Panc1 (cell line): ENCODE data around the gene SMAD6. TPM values are rescaled to one million over a fixed set of nuclear protein-coding genes. Genes with fewer than 3 reads are reported as not detected.

Source experiments
- ATAC-seq: fragments of 200-7000 bp; cut with Tn5 transposase; 2 replicates; pipeline ENCODE4 v1.9.1; 2020; ENCODE audit warnings: mild to moderate bottlenecking, moderate library complexity
- BruUV-seq: library from RNA; stranded (reverse); fragments of 400-500 nt; replicated peaks from 2 replicates; lab custom pipeline; 2021; lab: Mats Ljungman, UMichigan
- CTCF ChIA-PET: fragments of 300-600 bp; sonication (Branson Sonifier 250); formaldehyde crosslinking; loops from one replicate; lab custom pipeline; 2022; ENCODE audit warnings: antibody characterized with exemption; lab: Charles Lee
- POLR2A ChIA-PET: fragments of 300-600 bp; sonication (Branson Sonifier 250); formaldehyde crosslinking; loops from one replicate; lab custom pipeline; 2022; ENCODE audit warnings: antibody characterized with exemption; lab: Charles Lee
- DNase-seq: peaks from one replicate; pipeline ENCODE4 v3.0.0-alpha.2; 2010; ENCODE audit warnings: low read depth, low spot score
- H3K27ac ChIP-seq: 2 replicates; pipeline ENCODE4 v1.5.1; 2011; ENCODE audit warnings: mild to moderate bottlenecking, low read length, inconsistent platforms
- H3K27me3 ChIP-seq: fragments of 200-500 bp; sonication (Bioruptor generic); 2 replicates; pipeline ENCODE4 v1.6.0; 2014; ENCODE audit warnings: low read length, inconsistent platforms; ENCODE audit not compliant: control insufficient read depth, insufficient read depth
- H3K36me3 ChIP-seq: fragments of 200-500 bp; sonication (Bioruptor generic); 2 replicates; pipeline ENCODE4 v1.5.1; 2014; ENCODE audit warnings: inconsistent platforms, mild to moderate bottlenecking, low read length, moderate library complexity; ENCODE audit not compliant: control insufficient read depth, insufficient read depth
- H3K4me1 ChIP-seq: 2 replicates; pipeline ENCODE4 v1.5.1; 2011; ENCODE audit warnings: inconsistent platforms, mild to moderate bottlenecking, low read length, moderate library complexity; ENCODE audit not compliant: control insufficient read depth, insufficient read depth
- H3K4me3 ChIP-seq, 2 experiments: 2 replicates each; pipeline ENCODE4 v1.5.1; 2011 to 2012; ENCODE audit warnings: low read depth in 2 of 2, low read length in 2 of 2, mild to moderate bottlenecking in 2 of 2, inconsistent platforms in 1 of 2, moderate library complexity in 1 of 2
- H3K9me3 ChIP-seq: fragments of 200-500 bp; sonication (Bioruptor generic); 2 replicates; pipeline ENCODE4 v1.5.1; 2014; ENCODE audit warnings: low read depth, mild to moderate bottlenecking, inconsistent platforms, low read length, moderate library complexity; ENCODE audit not compliant: control insufficient read depth, insufficient read depth
- CTCF ChIP-seq: fragments of 450-650 bp; IDR thresholded peaks from 2 replicates; pipeline ENCODE4 v1.5.1; 2017; ENCODE audit warnings: mild to moderate bottlenecking
- POLR2AphosphoS5 ChIP-seq: IDR thresholded peaks from 2 replicates; pipeline ENCODE4 v1.6.1; 2012; ENCODE audit warnings: mild to moderate bottlenecking, low read depth, low read length, moderate library complexity
- REST ChIP-seq, 2 experiments: IDR thresholded peaks; 2 replicates each; pipeline ENCODE4 v1.6.1; 2011 to 2012; ENCODE audit warnings: low read depth in 2 of 2, control low read depth in 1 of 2, low read length in 1 of 2, mild to moderate bottlenecking in 1 of 2, moderate library complexity in 1 of 2; ENCODE audit not compliant: insufficient read depth in 1 of 2
- SIN3A ChIP-seq: IDR thresholded peaks from 2 replicates; pipeline ENCODE4 v1.6.1; 2012; ENCODE audit warnings: low read depth, mild to moderate bottlenecking, low read length, moderate library complexity, borderline replicate concordance; ENCODE audit not compliant: insufficient read depth
- TCF7L2 ChIP-seq: IDR thresholded peaks from 2 replicates; pipeline ENCODE4 v1.6.1; 2011; ENCODE audit warnings: mild to moderate bottlenecking, low read depth, low read length, inconsistent platforms
- in situ Hi-C: cut with HindIII; loops from 2 replicates; pipeline ENCODE4 v1.10.0; 2016; ENCODE audit warnings: low sequenced_read_pairs, low pct_unique_long_range_greater_than_20kb
- intact Hi-C: fragments of 100-400 bp; cut with micrococcal nuclease; formaldehyde crosslinking; loops from one replicate; pipeline ENCODE4 v1.10.0; 2022; ENCODE audit not compliant: unreplicated experiment
- total RNA-seq: library from RNA; stranded (reverse); gene quantifications from one replicate; pipeline ENCODE4 v1.2.1, GENCODE V29; 2021; ENCODE audit not compliant: unreplicated experiment

The SMAD6 gene
- total RNA-seq, 1 experiment from 2014 or later = 45.9 TPM

DNA sequence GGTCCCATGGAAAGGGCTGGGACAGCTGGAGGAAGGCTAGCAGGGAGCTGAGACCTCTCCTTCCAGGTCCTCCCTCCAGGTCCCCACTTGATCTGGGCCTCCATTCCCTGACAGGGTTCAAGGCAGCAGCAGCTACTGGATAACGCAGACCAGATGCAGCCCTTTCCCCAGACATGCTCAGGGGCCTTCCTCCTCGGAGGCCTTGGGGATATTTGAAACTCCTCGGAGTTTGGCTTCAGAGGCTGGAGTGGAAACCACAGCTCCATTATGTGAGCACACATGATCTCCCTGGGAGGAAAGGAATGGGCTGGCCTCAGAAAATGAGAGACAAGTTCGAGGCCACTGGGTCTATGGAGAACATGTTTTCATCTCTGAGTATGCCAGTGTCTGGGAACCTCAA is 119.3 kb downstream of the SMAD6 start:
- DNase-seq (no peak), ATAC-seq (no peak)
- H3K9me3 ChIP-seq = no peaks in the 10 kb centered on the region
- CTCF ChIA-PET = no interaction called here
- in situ Hi-C loops = no loop called here
- 0 out of 2 replicates have a peak overlapping the region, but pooled peaks have one; percentile 7 for H3K27ac ChIP-seq
- intact Hi-C loops = no loop called here
- POLR2A ChIA-PET = no interaction called here
- BruUV-seq = no TSS peak
- TF ChIP-seq CTCF (no peak), SIN3A (no peak), POLR2AphosphoS5 (no peak), TCF7L2 (no peak), REST (IDR thresholded peaks at IDR 0.05; ENCODE audit: insufficient read depth in 1 of 2, low read depth in 2 of 2, low read length in 1 of 2) (no peak)
- no peak overlapping the region for H3K4me3 ChIP-seq
- H3K36me3 ChIP-seq = no peaks in the 10 kb centered on the region
- no peaks in the 10 kb centered on the region for H3K27me3 ChIP-seq
- H3K4me1 ChIP-seq = no peaks in the 10 kb centered on the region

DNA sequence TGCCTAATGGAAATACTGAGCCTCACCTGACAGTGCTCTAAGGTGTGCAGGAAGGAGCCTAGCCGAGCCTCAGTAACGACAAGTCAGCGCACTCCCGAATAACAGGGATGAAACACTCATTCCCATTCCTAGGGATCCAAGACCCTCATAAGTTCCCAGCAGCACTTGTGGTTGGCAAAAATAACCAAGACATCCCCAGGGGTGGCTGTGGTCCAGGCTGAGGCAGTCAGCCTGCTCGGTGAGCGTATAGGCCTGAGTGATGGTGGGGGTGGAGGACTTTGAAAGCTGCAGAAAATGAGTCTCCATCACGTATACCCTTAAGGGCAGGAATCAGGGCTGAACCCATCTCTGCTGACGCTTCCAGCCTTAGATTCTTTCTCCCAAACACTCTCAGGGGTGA is 120.1 kb downstream of the SMAD6 start:
- Histone ChIP-seq H3K9me3 (no peaks in the 10 kb centered on the region), H3K4me1 (no peaks in the 10 kb centered on the region), H3K36me3 (no peaks in the 10 kb centered on the region), H3K27me3 (no peaks in the 10 kb centered on the region), H3K27ac (no peak overlapping the region), H3K4me3 (no peak overlapping the region)
- ChIA-PET POLR2A (no interaction called here), CTCF (no interaction called here)
- no TSS peak for BruUV-seq
- ATAC-seq = no peak
- intact Hi-C loops = no loop called here
- no peak for DNase-seq
- TF ChIP-seq CTCF = no peak
- no peak for TF ChIP-seq SIN3A
- TF ChIP-seq TCF7L2 = no peak
- TF ChIP-seq REST (IDR thresholded peaks at IDR 0.05; ENCODE audit: insufficient read depth in 1 of 2, low read depth in 2 of 2, low read length in 1 of 2) = no peak
- no peak for TF ChIP-seq POLR2AphosphoS5
- in situ Hi-C loops = no loop called here
